ENCODE results near the gene UBE2G2. TPM values are rescaled to one million over a fixed set of nuclear protein-coding genes. Genes with fewer than 3 reads are reported as not detected.

The UBE2G2 gene
- total and polyA plus RNA-seq, 11 donors = 44.3 to 84.4 (median 63.3) TPM

DNA sequence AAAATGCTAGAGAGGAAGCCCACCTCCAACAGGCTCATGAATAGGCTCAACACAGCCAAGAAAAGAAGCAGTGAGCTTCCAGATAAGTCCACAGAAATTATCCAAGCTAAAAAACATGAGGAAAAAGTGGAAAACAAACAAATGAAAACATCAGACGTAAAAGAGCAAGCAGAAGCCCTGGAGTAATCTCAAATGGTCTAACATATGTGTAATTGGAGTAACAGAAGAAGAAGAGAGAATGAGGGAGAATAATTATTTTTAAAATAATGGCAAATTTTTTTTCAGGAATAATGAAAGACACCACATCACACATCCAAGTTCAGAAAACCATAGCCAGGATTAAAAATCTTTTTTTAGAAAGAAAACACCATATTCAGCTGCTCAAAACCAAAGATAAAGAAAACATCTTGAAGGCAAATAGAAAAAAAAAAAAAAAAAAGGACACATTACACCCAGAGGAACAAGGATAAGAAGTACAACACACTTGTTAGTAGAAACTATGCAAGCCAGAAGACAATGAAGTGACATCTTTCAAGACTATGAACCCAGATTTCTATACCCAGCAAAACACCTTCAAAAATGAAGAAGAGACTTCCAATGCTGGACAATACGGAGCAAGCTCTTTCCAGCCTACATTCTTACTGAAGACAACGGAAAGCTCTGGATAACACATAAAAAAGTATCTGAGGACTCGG, 26.9 kb upstream of the UBE2G2 start:
- intact Hi-C loops (cut with DNase I) = no loop called here
- TF ChIP-seq, protein P1, sequence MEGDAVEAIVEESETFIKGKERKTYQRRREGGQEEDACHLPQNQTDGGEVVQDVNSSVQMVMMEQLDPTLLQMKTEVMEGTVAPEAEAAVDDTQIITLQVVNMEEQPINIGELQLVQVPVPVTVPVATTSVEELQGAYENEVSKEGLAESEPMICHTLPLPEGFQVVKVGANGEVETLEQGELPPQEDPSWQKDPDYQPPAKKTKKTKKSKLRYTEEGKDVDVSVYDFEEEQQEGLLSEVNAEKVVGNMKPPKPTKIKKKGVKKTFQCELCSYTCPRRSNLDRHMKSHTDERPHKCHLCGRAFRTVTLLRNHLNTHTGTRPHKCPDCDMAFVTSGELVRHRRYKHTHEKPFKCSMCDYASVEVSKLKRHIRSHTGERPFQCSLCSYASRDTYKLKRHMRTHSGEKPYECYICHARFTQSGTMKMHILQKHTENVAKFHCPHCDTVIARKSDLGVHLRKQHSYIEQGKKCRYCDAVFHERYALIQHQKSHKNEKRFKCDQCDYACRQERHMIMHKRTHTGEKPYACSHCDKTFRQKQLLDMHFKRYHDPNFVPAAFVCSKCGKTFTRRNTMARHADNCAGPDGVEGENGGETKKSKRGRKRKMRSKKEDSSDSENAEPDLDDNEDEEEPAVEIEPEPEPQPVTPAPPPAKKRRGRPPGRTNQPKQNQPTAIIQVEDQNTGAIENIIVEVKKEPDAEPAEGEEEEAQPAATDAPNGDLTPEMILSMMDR (IDR thresholded peaks at IDR 0.05) = no peak
- TF ChIP-seq POLR2A (IDR thresholded peaks at IDR 0.05) = no peak
- 81 to 95% (median 88%) methylated on average over 4 of the region's 4 CpGs for WGBS, 4 donors
- H3K4me3 ChIP-seq = no peak overlapping the region
- ATAC-seq (no peak), DNase-seq (no peak)
- H3K4me1 ChIP-seq = peaks cover 0 to 5% (median 0%) of the 10 kb centered on the region in 12 donors
- H3K36me3 ChIP-seq = no peaks in the 10 kb centered on the region
- no peak overlapping the region for H3K27ac ChIP-seq
- peaks cover 0 to 24% (median 10%) of the 10 kb centered on the region in 12 donors for H3K9me3 ChIP-seq
- no peaks in the 10 kb centered on the region for H3K27me3 ChIP-seq

DNA sequence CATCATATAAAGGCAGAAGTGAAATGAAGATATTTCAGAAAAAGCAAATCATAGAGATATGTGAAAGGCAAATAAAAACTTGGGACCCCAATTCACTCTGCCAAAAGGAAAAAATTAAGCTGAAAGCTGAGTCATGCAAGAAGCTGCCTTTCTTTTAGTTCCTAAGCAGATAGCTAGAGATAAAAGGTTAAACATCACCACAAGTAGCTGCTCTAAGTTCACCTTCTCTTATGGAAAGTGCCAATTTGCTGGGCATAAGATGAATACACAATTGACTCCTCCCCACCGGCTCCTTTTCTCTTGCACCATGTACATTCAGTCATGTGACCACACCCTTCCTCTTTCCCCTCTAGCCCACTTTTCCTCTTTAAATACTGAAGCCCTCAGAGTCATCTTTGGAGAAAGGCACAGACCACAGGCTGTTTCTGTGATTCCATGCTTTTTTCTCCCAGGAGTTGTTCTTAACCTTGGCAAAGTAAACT, 21.6 kb upstream of the UBE2G2 start:
- WGBS, 4 donors = 76 to 100% (median 87%) methylated on average over 1 of the region's 1 CpG

DNA sequence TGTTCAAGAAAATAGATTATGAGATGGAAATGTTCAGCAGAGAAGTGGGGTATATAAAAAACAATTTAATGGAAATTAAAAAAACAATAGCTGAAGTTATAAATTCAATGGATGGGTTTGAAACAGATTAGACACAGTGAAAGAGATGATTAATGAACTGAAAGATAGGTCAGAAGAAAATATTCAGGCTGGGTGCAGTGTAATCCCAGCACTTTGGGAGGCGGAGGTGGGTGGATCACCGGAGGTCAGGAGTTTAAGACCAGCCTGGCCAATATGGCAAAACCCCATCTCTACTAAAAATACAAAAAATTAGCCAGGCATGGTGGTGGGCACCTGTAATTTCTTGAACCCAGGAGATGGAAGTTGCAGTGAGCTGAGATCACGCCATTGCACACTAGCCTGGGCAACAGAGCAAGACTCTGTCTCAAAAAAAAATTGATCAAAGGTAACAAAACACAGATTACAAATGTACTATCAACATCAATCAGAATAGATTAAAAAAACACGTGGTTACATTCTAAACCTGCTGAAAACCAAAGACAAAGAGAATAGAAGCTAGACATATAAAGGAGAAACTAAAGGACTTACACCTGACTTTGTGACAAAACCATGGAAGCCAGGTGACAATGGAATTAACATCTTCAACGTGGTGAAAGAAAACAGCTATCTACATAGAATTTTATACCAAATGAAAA, 21.0 kb upstream of the UBE2G2 start:
- intact Hi-C loops (cut with DNase I) = no loop called here
- DNase-seq (no peak), ATAC-seq (no peak)
- 70 to 72% (median 71%) methylated on average over 5 of the region's 5 CpGs for WGBS, 4 donors
- no peaks in the 10 kb centered on the region for H3K27me3 ChIP-seq
- no peak overlapping the region for H3K4me3 ChIP-seq
- H3K9me3 ChIP-seq = peaks cover 0 to 48% (median 17%) of the 10 kb centered on the region in 12 donors
- no peaks in the 10 kb centered on the region for H3K36me3 ChIP-seq
- TF ChIP-seq POLR2A (IDR thresholded peaks at IDR 0.05) = no peak
- TF ChIP-seq, protein P1 (IDR thresholded peaks at IDR 0.05) = no peak
- H3K4me1 ChIP-seq = peaks cover 0 to 8% (median 6%) of the 10 kb centered on the region in 12 donors
- H3K27ac ChIP-seq = no peak overlapping the region

More for the DNA sequence above, 21.6 kb upstream of the UBE2G2 start:
- H3K4me1 ChIP-seq = peaks cover 0 to 8% (median 6%) of the 10 kb centered on the region in 12 donors
- DNase-seq = no peak
- no peaks in the 10 kb centered on the region for H3K27me3 ChIP-seq
- no peak overlapping the region for H3K27ac ChIP-seq
- intact Hi-C loops (cut with DNase I) = no loop called here
- no peak overlapping the region for H3K4me3 ChIP-seq
- H3K36me3 ChIP-seq = no peaks in the 10 kb centered on the region
- TF ChIP-seq, protein P1 (IDR thresholded peaks at IDR 0.05) = no peak
- TF ChIP-seq POLR2A (IDR thresholded peaks at IDR 0.05) = no peak
- ATAC-seq = no peak
- peaks cover 0 to 53% (median 20%) of the 10 kb centered on the region in 12 donors for H3K9me3 ChIP-seq

DNA sequence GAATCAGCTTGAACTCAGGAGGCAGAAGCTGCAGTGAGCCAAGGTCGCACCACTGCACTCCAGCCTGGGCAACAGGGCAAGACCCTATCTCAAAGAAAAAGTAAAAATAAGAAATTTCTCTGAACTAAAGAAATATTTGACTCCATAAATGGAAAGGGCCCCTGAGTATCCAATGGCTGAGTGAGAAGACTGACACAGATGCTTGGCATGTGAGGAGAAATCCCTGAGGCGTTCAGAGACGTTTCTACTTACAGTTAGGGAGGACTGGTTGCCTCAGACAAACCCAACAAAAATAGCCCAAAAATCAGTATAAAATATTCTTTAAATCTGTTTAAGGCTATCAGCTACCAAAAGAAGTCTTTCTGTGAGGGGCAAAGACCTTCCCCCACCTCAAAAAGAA, 19.2 kb upstream of the UBE2G2 start:
- H3K27ac ChIP-seq = no peak overlapping the region
- H3K4me3 ChIP-seq = no peak overlapping the region
- H3K36me3 ChIP-seq = no peaks in the 10 kb centered on the region
- TF ChIP-seq POLR2A (IDR thresholded peaks at IDR 0.05) = no peak
- TF ChIP-seq, protein P1 (IDR thresholded peaks at IDR 0.05) = no peak
- peaks cover 0 to 44% (median 14%) of the 10 kb centered on the region in 12 donors for H3K9me3 ChIP-seq
- peaks cover 0 to 23% (median 15%) of the 10 kb centered on the region in 12 donors for H3K4me1 ChIP-seq
- ATAC-seq (no peak), DNase-seq (no peak)
- intact Hi-C loops (cut with DNase I) = no loop called here
- WGBS, 4 donors = 75 to 82% (median 79%) methylated on average over 3 of the region's 3 CpGs
- H3K27me3 ChIP-seq = no peaks in the 10 kb centered on the region

All from heart left ventricle (tissue), 16 donors.